GM15510 (cell line): ENCODE measurements around the gene SYK.

Source experiments
- POLR2A ChIP-seq: IDR thresholded peaks from 3 replicates; pipeline ENCODE4 v1.6.1; 2011; ENCODE audit warnings: borderline replicate concordance; ENCODE audit not compliant: insufficient read length; ENCODE audit errors: extremely low read depth

The SYK gene

DNA sequence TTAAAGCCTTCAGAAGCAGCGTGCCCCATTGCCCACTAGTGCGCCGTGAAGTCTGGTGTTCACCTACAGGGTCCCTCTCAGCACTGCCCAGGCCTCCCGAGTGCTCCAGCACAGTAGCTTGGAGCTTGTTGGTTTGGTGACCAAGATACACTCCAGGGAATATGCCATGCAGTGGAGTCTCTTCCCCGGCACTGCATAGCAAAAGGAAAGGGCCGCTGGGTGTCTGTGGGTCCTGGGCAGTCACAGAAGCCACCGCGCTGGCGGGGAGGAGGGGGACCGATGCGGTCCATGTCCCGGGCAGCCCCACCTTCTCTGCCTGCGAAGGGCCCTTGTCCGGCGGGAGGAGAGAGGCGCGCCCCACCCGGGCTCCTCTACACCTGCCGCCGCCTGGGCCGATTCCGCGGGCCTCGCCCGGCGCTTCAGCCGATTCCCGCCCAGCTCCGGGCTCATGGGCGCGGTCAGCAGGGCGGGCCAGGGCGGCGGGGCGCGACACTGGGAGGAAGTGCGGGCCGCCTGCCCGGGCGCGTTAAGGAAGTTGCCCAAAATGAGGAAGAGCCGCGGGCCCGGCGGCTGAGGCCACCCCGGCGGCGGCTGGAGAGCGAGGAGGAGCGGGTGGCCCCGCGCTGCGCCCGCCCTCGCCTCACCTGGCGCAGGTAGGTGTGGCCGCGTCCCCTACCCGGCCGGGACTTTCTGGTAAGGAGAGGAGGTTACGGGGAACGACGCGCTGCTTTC, at the start of gene SYK:
SYK (plus strand) TSS at position 579 of the 732 bp plus-strand sequence. CDS start 42,080 bp downstream, outside the sequence.
- peak; percentile 69 for TF ChIP-seq POLR2A

DNA sequence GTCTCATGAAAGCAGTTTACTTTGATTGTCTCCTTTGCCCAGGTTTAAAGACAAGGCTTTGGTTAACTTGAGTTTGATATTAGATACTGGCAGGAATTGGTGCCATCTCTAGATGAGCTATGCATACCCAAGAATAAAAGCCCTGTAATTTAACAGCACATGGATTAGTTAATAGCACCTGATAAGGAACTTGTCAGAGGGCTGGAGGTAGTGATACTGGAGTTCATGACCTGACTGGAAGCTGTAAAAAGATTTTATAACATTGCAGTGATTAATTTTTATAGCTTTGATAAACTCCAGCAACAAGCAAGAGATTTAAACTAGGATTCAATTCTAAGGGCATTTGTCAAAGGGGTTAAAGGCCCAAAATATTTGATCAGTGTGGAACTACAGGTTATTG, 34.9 kb upstream of the SYK start:
- no peak for TF ChIP-seq POLR2A

DNA sequence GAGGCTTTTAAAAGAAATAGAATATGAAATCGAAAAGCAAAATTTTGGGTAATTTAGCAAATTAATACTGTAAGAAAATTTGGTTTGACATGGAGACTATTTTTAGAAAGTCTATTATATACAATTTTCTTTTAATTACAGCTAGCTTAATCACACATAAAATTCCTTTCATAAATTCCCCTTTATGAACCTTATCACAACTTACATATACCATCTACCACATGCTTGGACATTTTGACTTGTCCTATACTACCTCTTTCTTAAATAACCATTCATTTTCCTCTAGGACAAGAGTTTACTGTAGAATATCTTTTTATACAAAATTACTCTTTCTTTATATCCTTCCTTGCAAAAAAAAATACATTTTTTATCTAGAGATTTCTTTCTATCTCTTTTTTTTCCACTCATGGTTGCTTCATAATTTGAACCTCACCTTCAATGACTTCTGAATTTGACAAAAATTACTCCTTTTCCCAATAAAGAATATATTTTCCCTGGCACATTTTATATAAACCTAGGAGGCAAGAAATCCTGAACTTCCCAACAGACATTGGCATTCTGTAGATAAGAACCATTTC, 34.0 kb upstream of the SYK start:
- TF ChIP-seq POLR2A: no peak

DNA sequence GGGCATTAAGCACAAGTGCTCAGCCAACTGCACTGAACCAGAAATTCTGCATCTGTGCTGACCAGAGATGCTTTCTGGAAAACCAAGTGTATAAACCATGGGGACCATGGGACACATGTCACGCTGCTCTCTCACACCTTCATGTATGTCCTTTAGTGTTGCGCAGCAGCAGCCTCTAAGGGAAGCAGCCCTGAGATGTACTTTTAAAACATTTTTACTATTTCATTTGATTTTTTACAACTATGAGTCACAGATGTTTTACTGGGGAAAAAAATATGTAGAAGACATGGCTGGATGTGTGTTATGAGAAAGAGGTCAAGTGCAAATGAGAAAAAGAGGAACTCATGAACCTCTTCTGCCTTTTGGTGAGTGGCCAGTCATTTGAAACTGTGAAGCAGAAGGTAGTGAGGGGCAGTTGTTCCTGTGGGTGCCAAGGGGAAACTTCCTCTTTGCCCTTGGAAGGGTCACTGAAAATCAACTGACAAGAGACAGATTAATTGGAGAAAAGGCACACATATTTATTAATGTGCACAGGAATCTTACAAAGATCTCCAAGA, 31.4 kb upstream of the SYK start:
- TF ChIP-seq POLR2A: no peak

DNA sequence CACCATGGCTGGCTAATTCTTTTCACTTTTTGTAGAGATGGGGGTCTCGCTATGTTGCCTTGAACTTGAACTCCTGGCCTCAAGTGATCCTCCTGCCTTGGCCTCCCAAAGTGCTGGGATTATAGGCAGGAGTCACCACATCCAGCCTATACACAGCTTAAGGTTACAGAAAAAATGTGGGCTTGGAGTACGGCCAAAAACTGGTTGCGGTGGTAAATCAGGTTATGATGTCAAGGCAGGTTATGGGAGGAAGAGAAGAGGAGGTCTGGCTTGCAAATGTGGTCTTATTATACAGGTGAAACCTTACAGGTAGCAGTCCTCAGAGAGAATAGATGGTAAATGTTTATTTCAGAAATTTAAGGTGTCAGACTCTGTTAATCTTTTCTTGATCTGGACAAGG, 30.7 kb upstream of the SYK start:
- TF ChIP-seq POLR2A: no peak

DNA sequence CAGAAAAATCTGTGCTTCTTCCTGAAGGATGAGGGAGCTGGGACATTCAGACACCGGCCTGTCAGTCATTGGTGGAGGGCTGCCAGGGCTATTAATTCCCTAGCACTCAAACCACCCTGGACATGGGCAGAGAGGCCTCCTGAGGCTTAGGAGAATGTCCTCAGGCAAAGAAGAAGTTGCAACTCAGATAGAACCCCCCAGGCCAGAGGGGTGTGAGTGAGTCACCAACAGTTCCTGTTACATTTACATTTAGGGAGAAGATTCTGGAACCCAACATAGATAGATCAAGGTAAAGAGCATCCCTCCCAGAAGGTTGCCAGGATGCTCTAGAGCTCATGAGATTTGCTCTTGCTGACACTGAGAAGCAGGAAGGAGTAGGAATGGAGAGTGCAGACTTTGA, 29.2 kb upstream of the SYK start:
- TF ChIP-seq POLR2A: no peak

DNA sequence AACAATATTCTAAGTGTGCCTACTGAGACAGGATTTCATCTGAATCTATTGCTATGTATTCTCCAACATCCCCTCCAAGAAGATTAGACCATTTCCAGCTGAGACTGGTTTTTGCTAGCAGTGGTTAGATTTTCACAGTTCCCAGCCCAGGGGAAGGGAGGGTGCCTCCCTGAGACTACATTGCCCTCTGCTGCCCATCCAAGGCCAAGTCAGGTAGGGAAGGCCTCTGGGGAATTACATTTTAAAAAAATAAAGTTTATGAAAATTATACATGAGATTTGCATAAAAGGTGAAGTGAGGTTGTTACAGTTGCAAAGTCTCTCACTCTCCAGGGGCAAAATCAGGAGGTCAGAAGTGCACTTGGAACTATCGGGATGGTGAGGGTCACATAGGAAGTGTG, 28.0 kb upstream of the SYK start:
- TF ChIP-seq POLR2A: no peak

DNA sequence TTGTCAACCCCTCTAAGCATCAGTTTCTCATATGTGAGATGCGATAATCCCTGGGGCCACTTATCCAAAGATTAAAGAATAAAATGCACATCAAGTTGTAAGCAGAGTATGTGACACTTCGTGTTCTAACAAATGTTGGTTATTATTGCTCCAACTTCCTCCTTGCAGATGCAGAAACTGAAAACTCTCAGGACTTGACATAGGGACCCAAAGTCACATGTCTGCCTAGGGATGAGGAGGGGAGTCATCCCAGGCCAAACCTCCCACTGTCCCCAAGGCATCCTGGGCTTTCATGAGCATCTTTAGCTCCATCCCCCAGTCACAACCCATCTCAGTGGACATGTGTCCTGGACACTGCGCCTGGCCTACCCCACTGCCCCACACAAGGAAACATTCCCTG, 27.5 kb upstream of the SYK start:
- no peak for TF ChIP-seq POLR2A

DNA sequence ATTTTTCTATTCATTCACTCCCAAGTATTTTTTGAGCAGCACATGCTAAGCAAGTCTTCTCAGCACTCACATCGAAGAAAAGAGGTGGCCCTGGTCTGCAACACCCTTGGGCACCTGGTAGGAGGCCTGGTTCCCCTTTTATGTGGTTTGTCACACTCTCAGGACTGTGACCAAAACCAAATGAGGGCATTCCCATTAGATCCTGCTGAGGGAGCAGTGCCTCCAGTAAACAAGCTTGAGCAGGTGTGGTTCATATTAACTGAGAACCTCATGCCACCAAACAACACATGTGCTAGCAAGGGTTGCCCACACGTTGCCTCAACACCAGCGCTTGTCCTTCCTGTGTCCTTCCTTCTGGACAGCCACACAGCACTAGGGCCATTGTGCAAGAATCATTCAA, 26.9 kb upstream of the SYK start:
- no peak for TF ChIP-seq POLR2A

DNA sequence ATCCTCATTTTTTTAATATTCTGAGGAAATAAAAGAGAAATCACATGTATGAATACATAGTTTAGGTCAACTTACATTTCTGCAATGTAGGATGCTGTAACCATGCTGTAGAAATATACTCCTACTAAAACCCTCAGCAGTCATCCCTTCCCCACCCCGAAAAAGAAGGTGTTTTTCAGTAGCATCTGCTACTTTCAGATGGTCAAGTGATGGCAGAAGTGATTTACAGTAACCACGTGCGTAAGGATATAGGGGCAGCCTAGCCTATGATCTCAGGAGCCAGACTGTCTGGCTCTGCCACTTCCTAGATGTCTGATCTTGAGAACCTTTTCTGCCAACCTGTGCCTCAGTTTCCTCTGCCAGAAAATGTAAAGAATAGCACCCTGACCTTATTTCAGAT, 26.0 kb upstream of the SYK start:
- TF ChIP-seq POLR2A: no peak

DNA sequence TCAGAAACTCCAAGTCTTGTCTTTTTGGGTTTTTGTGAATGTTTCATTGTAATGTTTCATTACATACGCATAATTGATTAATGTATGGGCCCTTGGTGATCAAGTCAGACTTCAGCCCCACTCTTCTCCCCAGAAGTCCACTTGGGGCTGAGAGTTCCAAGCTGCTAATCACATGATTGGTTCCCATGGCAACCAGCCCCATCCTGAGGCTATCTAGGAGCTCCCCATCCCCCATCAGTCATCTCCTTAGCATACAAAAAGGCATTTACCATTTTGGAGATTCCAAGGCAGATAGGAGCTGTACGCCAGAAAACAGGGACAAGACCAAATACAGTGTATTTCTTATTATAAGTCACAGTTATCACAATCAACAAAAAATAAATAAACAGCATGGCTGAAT, 22.9 kb upstream of the SYK start:
- no peak for TF ChIP-seq POLR2A

DNA sequence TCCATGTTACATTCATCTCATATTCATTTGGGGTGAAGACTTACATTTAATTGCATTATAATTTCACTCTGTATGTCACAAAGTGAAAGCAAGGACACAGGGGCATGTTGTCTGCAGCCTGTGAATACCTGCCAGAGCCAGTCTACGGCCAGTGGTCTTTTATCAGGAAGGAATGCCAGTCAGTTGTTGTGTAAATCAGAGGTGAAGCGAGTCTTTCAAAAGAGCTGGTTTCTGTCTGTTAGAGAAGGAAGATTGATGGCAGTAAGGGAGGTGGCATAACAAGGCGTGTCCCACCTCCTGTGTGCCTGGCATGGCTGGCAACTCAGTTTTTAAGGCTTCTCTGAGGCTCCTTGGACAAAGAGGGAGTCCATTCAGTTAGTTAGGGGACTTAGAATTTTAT, 18.1 kb upstream of the SYK start:
- no peak for TF ChIP-seq POLR2A

DNA sequence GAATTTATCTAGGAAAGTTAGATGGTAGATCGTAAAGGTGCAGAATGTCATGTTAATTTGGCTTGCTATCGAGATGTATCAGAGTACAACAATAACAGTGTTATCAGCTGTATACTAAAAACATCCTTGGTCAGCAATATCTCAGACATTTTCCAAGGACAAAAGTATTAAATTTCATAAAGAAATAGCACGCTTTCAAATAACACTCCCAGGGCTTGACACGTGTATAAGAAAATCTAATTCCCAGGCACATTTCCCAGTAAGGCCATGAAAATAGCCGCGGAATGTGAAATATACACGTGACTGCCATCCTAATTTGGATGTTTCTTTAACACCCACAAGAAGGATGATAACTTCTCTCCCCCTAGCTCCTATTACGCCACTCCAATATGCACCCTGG, 17.7 kb upstream of the SYK start:
- no peak for TF ChIP-seq POLR2A

DNA sequence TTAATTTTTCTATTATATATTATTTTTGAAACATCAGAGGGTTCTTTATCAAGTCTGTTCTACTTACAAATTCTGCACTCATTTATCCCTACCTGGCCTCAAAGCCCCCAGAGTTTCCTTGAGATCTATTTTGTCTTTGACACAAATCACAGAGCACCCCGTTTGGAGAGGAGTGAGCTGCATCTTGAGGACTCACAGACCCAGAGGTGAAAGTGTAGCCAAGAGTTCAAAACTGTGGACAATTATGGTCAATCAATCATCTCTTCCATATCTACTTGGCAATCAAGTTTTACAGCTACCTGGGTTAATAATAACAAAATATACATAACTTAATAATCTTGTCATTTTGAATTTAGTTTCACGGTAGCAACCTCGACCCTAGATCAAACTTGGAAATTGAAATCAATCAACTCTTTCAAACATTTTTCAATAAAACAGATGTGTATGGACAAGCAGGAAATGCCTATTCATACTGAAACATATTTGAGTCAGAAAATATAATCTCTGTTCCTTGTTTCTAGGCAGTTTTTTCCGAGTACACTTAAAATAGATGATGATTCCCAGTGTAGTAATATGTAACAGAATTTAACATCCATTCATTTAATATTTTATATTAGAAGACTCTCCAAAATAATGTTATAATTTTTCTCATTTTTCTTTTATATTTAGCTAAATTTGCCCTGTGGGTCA, 13.7 kb upstream of the SYK start:
- TF ChIP-seq POLR2A: no peak

DNA sequence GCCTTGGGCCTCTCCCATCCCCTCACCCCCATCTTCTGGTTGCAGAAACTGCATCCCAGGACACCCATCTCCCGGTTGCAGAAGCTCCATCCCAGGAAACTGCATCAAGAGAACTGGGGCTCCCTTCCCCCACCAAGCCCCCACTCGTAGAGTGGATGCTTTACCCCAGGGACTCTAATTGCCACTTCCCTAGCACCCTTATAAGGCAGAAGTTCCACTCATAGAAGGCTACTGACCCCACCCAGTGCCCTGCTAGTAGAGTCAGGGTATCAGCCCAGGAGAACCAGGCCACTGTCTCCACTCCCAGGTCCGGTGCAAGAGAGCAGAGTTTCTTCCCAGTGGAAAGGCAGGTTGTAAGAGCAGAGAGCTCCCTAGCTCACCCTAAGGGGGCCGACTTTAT, 12.2 kb upstream of the SYK start:
- no peak for TF ChIP-seq POLR2A

DNA sequence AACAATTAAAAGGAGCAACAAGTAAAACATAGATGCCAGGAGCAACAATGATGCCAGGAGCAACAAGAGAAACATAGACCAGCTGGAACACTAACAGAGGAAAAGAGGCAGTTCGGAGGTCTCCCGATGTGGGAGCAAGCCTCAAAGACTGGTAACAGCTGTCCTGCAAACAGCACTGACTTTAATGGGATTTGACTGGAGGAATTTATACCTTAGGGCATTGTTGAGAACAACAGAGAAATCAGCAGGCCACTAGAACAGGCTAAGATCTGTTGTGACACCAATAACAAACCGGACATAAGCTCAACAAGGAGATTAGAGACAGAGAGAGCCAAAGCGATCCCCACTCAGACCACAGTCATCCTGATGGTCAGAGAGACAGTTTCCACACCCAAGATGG, 11.8 kb upstream of the SYK start:
- no peak for TF ChIP-seq POLR2A

DNA sequence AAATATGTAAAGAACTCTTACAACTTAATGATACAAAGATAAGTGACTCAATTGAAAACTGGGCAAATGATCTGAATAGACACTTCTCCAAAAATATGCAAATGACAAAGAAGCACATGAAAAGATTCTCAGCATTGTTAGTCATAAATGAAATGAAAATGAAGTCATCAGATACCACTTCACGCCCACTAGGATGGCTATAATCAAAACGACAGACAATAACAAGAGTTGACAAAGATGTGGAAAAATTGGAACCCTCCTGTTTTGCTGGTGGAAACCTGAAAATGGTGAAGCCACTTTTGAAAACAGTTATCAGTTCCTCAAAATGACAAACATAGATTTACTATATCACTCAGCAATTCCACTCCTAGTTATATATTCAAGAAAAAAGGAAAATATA, 7.9 kb upstream of the SYK start:
- no peak for TF ChIP-seq POLR2A

DNA sequence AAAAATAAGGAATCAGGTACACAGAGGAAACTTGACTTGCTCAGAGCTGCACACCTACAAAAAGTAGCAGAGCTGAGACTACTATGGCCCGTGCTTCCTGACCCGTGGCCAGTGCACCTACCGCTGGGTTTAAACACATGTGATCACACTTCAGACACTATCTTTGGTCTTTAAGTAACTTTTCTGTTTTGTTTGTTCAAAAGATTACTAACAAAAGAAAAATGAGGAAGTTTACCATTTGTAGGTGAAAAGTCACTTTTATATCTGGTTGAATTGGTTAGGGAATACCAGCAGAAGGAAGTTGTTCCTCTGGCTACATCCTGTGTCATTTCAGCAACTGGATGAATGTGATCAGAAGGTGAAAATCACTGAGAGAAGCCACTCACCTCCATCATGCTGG, 6.5 kb upstream of the SYK start:
- TF ChIP-seq POLR2A: no peak
